HUDEP-2 (cell line): ENCODE results near the gene SHMT1.
"Not testable (repeated sequence)": the region's sequence is repeated elsewhere in the genome, so short reads cannot be mapped to it uniquely, and the experiment has no call there.

Experiments
- DNase-seq, 76 experiments: peaks; one replicate each; lab custom pipeline; 2025; ENCODE audit not compliant: unreplicated experiment in 76 of 76; lab: John Stamatoyannopoulos, UW

SHMT1 gene

GRCh38 chr17:18303206-18303605, 60.1 kb downstream of the SHMT1 start:
- DNase-seq = not testable (repeated sequence)

- DNase-seq = no peak
Measured at GRCh38 chr17:18300725-18301480, 62.4 kb downstream of the SHMT1 start.

- not testable (repeated sequence) for DNase-seq
Measured at GRCh38 chr17:18298061-18298460, 65.3 kb downstream of the SHMT1 start.

DNA sequence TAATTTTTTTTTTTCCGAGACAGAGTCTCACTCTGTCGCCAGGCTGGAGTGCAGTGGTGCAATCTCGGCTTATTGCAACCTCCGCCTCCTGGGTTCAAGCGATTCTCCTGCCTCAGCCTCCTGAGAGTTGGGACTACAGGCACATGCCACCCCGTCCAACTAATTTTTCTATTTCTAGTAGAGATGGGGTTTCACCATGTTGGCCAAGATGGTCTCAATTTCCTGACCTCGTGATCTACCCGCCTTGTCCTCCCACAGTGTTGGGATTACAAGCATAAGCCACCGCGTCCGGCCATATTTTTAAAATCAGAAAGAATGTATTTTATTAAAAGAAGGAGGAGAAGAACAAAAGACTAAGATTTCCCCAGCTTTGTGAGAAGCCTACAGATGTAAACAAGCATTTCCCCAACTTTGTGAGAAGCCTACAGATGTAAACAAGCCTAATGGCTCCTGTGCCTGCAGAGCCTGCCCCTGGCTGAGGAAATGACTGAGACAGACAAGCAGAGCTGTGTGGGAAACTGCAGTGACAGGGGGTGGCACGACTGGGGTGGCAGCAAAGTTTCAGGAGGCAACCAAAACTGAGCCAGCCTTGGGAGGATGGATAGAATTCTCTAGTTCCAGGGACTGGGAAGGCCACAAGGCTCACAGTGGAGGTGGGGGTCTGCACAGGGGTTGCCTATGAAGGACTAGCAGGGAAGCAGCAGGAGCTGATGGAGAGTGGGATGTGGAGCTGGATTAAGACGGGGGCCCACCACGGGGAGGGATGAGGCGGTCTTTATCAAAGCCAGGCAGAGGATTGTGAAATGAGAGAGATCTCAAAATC, 71.4 kb downstream of the SHMT1 start:
- DNase-seq = no peak

DNA sequence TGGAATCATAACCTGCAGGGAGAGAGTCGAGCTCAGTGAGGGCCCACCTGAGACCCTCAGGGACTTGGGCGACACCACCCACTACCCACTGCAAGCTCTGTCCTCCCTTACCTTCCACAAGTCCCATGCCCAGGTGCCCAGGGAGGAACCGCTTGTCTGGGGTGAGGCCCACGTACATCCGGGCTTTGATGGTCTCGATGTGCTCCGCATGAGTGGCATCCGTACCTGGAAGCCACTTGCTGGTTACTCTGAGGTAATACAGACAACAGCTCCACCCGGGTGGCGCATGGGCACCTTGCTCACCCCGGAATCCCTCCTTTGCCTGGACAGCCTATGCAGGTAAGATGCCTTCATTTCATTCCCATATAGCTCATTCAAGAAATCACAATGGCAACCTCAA, 78.1 kb downstream of the SHMT1 start:
- DNase-seq = no peak

GRCh38 chr17:18281788-18282187, 81.6 kb downstream of the SHMT1 start:
- DNase-seq = no peak

DNA sequence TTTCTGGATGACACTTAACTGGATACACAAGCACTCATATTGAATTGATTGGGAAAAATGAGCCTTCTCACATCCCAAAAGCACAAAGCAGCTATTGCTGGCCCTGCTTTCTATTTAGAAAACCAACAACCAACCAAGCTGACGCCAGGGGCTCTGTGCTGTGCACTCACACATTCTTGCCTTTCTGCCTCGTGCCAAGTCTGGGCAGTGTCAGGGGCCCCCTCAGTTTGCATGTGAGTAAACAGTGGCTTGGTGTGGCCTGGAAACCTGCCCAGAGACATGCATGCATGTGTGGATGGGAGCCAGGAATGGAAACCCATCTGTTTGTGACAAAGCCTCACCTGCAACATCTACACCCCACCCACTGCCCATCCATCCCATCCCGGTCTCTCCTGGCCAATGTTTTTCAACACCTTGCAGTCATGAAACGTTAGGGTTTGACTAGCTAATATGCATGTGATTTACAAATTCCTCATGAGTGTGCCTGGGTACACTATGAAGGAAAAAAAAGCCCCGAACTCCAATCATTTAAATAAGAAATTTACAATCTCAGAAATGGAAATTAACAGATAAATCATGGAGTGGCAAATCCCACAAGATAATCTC, 82.5 kb downstream of the SHMT1 start:
- no peak for DNase-seq

- no peak for DNase-seq
Measured at GRCh38 chr17:18280249-18280648, 83.1 kb downstream of the SHMT1 start.

- DNase-seq = no peak
Measured at GRCh38 chr17:18278867-18279266, 84.5 kb downstream of the SHMT1 start.
